ENCODE results near the gene DYNLL1.
A peak's percentile ranks its signal among the peaks of the same experiment; 100 is the strongest.
"Not testable (repeated sequence)": the region's sequence is repeated elsewhere in the genome, so short reads cannot be mapped to it uniquely, and the experiment has no call there.

The DYNLL1 gene

DNA sequence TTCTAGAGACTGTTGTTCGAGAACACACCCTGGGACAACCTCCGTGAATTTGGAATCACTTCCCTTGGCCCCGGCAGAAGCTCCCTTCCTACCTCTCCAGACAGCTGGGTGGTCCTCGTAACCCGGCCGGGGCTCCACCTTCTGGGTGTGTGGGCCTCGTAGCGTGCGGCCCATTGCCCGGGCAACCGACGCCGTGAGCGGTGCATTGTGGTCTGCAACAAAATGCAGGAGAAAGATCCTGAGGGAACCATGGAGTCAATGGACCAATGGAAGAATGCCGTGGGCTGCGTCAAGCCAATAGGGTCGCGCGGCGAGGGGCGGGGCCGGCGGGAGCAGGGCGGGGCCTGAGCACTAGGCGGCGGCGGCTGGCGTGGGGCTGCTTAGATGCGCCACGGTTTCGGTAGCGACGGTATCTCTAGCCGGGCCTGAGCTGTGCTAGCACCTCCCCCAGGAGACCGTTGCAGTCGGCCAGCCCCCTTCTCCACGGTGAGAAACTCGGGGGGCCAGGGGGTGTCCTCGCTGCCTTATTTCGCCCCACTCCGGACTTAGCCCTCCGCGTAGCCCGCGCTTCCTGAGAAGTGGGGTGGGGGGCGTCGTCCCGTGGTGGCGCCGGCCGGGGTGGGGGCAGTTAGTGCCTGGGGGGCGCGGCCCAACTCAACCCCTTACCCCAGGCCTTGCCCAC is at the start of gene DYNLL1:
Gene DYNLL1 (plus strand): TSS at position 383 of the 682 bp plus-strand sequence. CDS start 309 bp downstream, outside the sequence.
- peak; percentile 99 for DNase-seq

DNA sequence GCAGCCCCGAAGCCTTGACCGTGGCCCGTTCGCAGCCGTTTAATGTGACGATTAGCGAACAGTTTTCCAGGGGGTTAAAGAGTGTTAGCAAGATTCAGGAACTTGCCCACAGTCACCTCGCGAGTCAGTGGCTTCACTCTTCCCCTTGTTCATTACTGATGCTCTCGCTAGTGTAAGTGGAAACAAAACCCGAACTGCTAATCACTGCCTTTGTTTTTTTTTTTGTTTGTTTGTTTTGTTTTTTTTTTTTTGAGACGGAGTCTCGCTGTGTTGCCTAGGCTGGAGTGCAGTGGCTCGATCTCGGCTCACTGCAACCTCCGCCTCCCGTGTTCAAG is 49.1 kb upstream of the DYNLL1 start:
- not testable (repeated sequence) for DNase-seq

DNA sequence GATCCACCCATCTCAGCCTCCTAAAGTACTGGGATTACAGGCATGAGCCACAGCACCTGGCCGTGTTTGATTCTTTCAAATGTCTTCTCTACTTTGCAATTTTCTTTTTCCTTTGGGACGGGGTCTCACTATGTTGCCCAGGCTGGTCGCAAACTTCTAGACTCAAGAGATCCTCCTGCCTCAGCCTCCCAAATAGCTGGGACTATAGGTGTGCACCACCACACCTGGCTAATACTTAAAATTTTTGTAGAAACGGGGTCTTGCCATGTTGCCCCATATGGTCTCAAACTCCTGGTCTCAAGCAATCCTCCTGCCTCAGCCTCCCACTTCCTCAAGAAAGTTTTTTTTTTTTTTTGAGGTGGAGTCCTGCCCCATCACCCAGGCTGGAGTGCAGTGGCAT is 47.9 kb upstream of the DYNLL1 start:
- no peak for DNase-seq

DNA sequence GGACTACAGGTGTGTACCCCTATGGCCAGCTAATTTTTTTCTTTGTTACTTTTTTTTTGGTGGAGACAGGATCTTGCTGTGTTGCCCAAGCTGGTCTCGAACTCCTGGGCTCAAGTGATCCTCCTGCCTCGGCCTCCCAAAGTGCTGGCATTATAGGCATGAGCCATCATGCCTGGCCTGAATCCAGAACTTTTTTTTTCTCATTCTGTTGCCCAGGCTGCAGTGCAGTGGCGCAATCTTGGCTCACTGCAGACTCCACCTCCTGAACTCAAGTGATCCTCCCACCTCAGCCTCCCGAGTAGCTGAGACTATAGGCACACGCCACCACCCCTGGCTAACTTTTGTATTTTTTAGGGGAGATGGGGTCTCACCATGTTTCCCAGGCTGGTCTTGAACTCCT is 43.4 kb upstream of the DYNLL1 start:
- not testable (repeated sequence) for DNase-seq

DNA sequence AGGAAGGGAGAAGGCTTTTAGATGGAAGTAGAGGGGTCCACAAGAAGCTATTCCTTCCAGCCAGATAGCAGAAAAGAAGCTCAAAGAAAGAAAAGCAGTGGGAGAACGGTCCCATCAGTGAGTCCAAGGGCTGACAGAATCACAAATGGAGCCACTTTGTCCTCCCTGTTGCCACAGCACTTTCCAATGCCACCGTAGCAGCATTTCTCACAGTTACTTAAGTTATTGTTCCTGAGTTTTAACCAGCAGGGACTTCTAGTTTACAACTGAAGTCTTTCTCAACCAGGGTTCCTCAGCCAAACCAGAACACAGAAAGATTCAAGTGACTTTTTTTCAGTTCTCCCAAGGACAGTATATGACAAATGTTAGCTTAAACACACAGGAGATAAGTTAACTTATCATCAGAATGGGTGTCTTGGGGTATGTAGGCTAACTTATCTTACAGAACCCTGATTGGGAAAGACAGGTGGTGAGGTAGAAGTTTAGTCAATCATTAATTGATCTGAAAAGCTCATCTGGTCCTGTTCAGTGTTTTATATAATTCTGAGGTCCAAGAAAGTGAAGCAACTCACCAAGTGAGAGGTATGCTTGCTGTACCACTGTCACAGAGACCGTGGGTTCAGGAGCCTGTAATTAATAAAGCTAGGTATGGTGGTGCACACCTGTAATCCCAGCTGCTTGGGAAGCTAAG is 42.7 kb upstream of the DYNLL1 start:
- DNase-seq: no peak

DNA sequence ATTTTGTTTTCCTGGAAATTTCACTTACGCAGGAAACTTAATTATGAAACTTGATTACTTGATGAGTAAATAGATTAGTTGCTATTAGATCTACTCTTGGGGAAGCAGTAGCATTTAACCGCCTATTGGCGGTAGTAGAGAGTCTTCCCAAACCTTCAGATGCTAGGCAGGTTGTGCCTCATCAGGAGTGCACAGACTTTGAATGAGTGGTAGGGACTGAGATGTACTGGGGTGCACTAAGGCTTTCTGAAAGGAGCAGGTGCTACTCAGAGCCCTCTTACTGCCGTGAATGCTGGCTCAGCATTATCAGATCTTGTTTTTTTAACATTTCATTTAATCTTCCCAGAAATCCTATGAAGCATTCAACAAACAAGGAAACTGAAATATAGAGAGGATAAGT is 41.9 kb upstream of the DYNLL1 start:
- DNase-seq: peak; percentile 70

DNA sequence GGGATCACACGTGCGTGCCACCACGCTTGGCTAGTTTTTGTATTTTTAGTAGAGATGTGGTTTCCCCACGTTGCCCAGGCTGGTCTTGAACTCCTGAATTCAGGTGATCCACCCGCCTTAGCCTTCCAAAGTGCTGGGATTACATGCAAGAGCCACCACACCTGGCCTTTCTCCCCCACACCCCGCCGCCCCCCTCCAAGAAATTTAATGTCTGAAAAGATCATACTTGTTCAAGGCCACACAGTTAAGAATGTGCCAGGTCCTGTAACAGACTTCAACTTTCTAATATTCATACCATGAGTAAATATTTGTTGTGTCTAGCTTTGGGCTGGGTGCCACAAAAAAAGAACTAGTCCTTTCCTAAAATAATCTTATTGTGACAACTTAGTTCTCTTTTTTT is 40.6 kb upstream of the DYNLL1 start:
- DNase-seq: no peak

DNA sequence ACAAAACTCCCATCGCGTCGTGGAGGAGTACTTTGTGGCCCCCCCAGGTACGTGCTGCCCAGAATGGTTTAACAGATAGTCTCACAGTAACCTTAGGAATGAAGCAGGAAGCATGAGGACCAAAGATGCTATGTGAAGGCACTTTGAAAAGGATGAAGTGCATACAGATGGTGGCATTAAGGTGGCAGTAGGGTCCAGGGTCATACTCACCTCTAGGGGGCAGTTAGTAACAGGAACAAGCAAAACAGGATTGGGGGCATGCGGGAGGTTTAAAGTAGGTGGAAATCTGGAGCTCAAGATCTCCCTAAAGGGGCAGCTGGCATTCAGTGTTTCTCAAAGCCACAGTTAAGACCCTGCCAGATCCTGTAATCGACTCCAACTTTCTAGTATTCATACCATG is 38.8 kb upstream of the DYNLL1 start:
- peak; percentile 54 for DNase-seq

DNA sequence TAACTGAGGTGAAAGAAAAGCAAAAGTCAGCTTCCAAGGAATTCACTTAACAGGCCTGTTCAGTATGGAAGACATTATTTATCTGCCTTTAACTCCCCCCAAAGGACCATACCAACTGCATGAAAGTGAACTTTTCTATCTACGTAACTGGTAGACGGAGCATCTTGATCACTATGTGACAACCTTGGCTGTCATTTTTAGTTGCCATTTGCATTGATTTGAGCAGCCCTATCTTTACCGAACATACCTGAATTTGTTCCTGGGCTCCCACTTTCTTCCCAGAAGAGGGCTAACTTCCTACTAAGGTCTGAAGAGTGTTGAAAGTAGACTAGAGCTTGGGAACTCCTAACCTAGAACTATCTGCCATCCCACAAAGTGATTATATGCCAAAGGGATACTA is 35.8 kb upstream of the DYNLL1 start:
- no peak for DNase-seq

DNA sequence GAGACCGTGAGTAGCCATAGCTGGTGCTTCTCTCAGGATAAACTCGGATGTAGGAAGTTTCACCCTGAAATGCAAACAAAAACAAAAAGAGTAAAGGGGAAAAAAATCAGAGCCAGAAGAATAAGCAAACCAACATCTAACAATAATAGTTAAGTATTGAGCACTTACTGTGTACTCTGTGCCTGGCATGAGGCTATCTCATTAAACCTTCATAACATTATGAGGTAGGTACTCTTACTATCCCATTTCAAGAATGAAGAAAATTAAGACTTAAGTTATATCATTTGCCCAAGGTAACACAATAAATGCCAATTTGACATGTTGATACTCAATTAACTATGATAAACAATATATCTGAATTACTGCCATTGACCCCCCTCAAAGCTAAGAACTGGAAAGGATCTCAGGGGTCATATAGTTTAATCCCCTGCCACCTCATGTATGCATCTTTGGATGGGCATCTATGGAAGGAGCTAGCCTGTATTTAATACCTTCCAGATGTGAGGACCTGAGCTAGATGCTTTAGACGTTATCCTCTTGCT is 33.7 kb upstream of the DYNLL1 start:
- DNase-seq: no peak

DNA sequence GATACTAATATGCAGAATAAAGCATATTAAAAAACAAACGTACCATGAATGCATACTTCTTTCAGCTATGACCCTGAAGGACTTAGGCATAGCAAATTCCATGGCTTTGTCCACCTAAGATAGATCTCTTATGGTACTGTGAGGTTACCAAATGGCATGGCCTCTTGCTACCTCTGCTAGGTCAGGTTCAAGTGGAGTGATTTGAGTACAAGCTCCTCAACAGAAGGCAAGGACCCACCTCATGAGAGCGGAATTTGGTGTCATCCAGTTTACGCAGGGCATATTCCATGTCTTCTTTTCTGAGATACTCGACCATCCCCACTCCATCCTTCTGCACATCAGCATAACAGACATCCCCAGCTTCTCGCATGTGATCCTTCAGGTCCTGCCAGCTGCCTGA is 32.2 kb upstream of the DYNLL1 start:
- DNase-seq: no peak

DNA sequence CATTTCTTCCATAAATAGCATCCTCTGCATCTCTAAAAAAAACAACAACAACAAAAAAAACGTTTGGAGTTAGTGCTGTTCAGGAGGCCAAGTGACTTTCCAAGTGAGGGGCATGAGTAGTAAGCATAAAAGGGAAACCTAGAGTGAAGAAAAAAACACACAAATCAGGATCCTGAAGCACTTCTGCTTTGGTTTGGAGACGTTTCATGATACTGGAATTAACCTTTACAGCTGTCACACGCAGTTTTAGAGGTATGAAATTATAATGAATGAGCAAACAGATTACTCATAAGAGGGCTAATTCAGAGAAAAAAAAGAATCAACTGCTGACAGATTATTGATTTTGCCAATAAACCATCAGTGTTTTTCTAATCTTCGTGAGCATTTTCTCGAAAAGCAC is 30.2 kb upstream of the DYNLL1 start:
- DNase-seq: no peak

DNA sequence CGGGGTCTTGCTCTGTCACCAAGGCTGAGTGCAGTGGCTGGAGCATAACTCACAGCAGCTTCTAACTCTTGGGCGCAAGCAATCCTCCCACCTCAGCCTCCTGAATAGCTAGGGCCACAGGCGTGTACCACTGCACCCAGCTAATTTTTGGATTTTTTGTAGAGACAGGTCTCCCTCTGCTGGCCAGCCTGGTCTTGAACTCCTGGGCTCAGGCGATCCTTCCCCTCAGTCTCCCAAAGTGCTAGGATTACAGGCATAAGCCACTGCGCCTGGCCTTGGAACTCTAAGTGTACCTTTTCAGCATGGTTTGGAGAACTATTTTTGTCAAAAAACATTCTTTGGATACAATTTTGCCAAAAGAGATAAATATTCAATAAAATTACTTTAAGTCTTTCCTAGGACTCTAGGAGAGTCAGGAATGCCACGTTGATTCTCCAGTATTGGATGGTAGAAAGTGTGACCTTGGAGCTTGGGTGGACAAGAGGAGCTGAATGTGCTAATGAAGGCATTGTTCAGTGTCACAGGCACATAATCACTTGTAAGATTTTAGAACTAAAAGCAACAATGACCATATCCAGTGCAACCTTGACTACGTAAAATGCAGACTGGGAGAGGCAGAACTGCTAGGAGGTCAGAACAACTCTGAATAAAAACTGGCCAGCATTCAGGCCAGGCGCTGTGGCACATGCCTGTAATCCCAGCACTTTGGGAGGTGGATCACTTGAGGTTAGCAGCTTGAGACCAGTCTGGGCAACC is 29.2 kb upstream of the DYNLL1 start:
- peak; percentile 66 for DNase-seq

DNA sequence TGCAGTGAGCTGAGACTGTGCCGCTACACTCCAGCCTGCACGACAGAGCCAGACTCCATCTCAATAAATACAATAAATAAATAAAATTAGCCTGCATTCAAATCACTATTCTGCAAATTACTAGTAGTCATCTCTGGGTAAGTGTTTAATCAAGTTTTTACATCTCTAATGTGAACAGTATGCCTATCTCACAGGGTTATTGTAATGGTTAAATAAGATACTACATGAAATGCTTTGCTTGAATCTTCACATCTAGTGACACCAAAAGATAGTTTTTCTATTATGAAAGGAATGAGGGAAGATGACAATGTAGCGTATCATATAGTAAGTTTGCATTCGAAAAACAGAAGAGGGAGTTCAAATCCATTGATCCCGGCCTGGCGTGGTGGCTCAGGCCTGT is 28.5 kb upstream of the DYNLL1 start:
- DNase-seq: no peak

DNA sequence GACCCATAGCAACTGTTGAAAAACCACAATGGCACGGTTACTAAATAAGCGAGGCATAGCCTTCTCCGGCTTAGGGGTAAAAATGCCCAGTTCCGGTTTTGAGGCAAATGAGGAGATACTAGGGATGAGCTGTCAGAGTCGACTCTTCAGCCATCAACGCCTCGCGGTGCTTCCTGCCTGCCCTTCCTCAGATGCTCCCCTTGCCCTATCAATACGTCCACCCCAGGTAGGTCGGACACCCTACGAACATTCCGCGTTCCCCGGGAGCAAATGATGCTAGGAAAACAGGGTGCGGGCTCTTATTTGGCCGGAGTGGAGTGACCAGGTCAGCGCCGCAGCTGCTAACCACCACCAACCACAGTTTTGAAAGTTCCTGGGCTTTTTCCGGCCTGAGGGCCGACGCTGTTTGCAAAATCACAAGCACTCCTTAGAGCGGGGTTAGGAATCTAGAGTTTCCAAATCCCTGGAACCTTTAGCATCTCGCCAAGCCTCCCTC is 27.5 kb upstream of the DYNLL1 start:
- peak; percentile 76 for DNase-seq

DNA sequence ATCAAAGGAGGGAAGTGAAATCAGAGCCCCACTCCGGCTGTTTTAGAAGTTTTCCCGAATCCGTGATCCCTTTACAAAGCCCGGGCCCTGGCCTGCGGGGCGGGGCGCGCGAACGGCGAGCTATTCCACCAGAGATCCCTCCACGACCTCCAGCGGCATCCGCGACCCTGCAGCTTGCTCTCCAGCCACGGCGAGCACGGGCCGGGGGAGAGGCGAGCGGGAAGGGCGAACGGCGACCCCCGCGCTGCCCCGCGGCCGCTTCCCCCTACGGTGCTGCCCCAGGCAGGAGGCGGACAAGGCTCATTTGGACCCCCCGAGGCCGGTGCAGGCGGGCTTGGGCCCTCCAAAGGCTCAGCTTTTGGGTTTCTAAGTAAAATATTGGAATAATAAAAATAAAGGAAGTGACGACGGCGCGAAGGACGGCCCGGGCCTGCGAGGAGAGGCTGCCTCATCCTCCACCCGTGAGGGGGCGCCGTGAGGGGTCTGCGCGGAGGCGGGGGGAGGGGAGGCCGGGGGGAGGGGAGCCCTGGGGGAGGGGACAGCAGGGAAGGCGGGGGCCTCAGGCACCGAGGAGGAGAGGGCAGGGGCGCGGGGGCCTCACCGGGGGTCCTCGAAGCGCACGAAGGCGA is 27.0 kb upstream of the DYNLL1 start:
- DNase-seq: peak; percentile 76

DNA sequence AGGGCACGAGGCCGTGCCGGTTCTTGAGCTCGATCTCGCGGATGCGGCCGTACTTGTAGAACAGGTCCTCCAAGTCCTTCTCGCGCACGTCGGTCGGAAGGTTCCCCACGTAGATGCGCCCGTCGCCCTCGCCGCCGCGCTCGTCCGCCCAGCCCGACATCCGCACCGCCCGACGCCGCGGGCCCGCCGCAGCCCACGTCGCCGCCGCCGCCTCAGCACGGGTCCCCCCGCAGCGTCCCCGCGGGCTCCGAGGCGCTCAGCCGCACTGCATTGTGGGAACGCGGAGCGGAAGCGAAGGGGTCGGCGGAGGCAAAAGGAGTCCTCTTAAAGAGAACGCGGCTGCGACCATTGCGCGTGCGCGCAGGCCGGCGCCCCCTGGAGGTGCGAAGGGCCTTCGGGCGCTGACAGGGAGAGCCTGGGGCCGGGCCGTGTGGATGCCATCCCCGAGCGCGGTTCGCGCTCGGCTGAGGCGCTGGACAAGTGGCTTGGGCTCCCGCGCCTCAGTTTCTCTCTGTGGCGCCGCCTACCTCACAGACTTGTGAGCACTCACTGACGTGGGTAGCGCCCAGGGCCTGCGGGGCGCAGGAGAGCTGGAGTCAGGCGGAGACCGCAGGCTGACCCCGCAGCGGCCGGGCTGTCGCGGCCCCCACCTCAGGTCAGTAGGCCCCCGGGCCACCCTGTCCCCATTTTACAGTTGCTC is 26.3 kb upstream of the DYNLL1 start, which contains the start of gene SRSF9:
Gene SRSF9 (minus strand): TSS at position 299 of the 700 bp plus-strand sequence. CDS start 139 bp downstream, at position 160.
- DNase-seq: peak; percentile 99

DNA sequence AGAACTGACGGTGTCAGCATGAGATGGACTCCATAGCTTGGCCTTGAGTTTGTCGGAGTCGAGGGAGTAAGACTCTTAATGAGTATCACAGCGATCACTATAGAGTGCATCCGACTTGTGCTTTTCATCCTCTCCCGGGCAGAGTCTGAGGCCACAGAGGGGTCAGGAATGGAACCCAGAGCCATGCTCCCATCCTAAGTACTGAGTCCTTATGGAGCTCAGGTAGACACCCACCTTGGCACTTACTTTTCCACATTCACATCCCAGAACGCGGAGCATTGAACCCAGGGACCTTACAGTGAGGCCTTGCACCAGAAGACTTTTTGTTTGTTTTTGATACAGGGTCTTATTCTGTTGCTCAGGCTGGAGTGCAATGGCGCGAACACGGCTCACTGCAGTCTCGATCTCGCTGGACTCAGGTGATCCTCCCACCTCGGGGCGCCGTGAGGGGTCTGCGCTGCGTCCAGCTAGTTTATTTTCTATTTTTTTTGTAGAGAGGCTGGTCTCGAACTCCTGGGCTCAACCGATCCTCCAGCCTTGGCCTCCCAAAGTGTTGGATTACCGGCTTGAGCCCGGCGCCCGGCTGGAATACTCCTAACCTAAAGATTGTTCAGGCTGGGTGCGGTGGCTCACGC is 25.6 kb upstream of the DYNLL1 start:
- DNase-seq: peak; percentile 76

DNA sequence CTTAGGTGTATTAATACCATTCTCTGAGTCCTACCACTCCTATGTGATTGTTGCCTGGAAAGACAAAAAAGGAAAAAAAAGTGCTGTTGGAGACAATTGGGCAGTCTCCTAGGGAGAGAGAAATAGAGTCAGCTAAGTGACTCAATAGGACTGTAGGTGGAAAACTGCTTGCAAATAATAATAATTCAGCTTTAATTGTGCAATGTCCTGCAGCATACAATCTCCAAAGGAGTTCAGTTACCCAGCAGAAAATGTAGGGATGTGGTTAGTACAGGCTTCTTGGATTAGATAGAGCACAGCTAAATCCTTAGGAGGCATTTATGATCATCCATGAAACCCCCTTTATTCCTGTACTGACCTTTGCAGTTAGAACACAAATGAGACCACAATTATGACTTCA is 23.4 kb upstream of the DYNLL1 start:
- DNase-seq: no peak

DNA sequence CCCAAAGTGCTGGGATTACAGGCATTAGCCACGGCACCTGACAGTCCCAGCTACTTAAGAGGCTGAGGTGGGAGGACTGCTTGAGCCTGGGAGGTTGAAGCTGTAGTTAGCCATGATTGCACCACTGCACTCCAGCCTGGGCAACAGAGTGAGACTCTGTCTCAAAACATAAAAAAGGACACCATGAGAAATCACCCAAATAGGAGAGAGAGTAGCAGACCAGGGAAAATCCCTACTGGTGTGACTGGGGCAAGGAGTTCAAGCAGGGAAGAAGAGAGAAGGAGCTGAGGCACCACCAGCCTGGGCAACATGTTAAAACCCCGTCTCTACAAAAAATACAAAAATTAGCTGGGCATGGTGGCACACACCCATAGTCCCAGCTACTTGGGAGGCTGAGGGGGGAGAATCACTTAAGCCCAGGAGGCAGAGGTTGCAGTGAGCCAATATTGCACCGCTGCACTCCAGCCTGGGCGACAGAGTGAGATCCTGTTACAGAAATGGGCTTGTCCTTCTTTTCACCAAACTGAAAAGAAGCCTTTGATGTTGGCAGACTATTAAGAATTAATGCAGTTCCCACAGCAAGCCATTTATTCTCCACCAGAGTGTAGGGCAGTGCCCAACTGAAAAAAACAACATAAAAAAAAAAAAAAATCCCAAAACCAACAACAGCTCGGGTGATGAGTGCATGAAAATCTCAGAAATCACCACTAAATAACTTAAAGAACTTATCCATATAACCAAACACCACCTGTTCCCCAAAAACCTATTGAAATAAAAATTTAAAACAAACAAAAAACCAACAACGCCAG is 21.9 kb upstream of the DYNLL1 start:
- peak; percentile 68 for DNase-seq

DNA sequence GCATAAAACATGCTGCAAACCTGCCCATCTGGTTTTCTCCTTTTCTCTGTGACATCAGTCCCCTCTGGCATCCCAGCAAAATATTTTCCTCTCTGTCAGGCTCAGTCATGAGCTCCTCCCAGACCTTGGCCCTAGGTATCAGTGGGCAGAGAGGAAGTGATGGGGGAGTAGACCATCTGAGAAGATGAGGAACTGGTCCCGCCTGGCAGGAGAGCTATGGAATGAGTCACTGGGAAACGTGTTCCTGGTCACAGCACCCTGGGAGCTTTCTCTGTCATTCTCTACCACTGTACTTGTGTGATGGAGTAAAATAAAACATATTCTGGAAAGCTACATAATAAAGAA is 21.3 kb upstream of the DYNLL1 start:
- peak; percentile 96 for DNase-seq
